Measurements from ENCODE around the gene THUMPD2. TPM values are rescaled to one million over a fixed set of nuclear protein-coding genes. Genes with fewer than 3 reads are reported as not detected.

THUMPD2 gene
- polyA plus RNA-seq (2011; rRNA removed) (4.1 and 7.2 TPM in 2 replicates), polyA minus RNA-seq (2011; rRNA and poly(A)+ RNA removed) (3.6 and 4.2 TPM in 2 replicates)

GRCh38 chr2:39778775-39779340 lies at the start of gene THUMPD2:
Gene THUMPD2, minus strand, starts transcription at chr2:39779258. Its CDS starts 19 bp downstream, at chr2:39779239.
- Histone ChIP-seq H3K4me3 (ENCODE audit: low read depth, low read length) (peak within 1 kb of the TSS; percentile 95), H3K27me3 (ENCODE audit: control insufficient read depth, insufficient read depth, low read length) (no peaks in the 10 kb centered on the region), H3K36me3 (ENCODE audit: control insufficient read depth, insufficient read depth, low read length) (no peaks in the 10 kb centered on the region)
- DNase-seq (ENCODE audit: low read depth) = no peak
- ChIA-PET CTCF (no interaction called here), POLR2A (no interaction called here)
- TF ChIP-seq CTCF (IDR thresholded peaks at IDR 0.05; ENCODE audit: insufficient read depth, low read depth, low read length) = no peak

GRCh38 chr2:39821871-39822270 lies 42.8 kb upstream of the THUMPD2 start:
- peaks cover 3% of the 10 kb centered on the region; the same call in 1 of the 2 replicates for H3K27me3 ChIP-seq (ENCODE audit: control insufficient read depth, insufficient read depth, low read length)
- no peak for DNase-seq (ENCODE audit: low read depth)
- no peak for TF ChIP-seq CTCF (IDR thresholded peaks at IDR 0.05; ENCODE audit: insufficient read depth, low read depth, low read length)
- ChIA-PET POLR2A (no interaction called here), CTCF (no interaction called here)
- no peak overlapping the region for H3K4me3 ChIP-seq (ENCODE audit: low read depth, low read length)
- H3K36me3 ChIP-seq (ENCODE audit: control insufficient read depth, insufficient read depth, low read length) = no peaks in the 10 kb centered on the region

GRCh38 chr2:39816845-39817244 lies 37.8 kb upstream of the THUMPD2 start:
- DNase-seq (ENCODE audit: low read depth) = no peak
- Histone ChIP-seq H3K36me3 (ENCODE audit: control insufficient read depth, insufficient read depth, low read length) (no peaks in the 10 kb centered on the region), H3K27me3 (ENCODE audit: control insufficient read depth, insufficient read depth, low read length) (peaks cover 8% of the 10 kb centered on the region; the same call in 1 of the 2 replicates), H3K4me3 (ENCODE audit: low read depth, low read length) (no peak overlapping the region)
- POLR2A ChIA-PET = no interaction called here
- CTCF ChIA-PET = interaction anchor here (0.6 kb wide), 1 partner anchor 21 kb away, joined by 3 read pairs; no protein-coding TSS in a partner anchor
- no peak for TF ChIP-seq CTCF (IDR thresholded peaks at IDR 0.05; ENCODE audit: insufficient read depth, low read depth, low read length)

- ChIA-PET CTCF (interaction anchor here (0.6 kb wide), 1 partner anchor 22 kb away, joined by 3 read pairs; no protein-coding TSS in a partner anchor), POLR2A (no interaction called here)
- Histone ChIP-seq H3K4me3 (ENCODE audit: low read depth, low read length) (no peak overlapping the region), H3K27me3 (ENCODE audit: control insufficient read depth, insufficient read depth, low read length) (peaks cover 8% of the 10 kb centered on the region; the same call in 1 of the 2 replicates), H3K36me3 (ENCODE audit: control insufficient read depth, insufficient read depth, low read length) (no peaks in the 10 kb centered on the region)
- DNase-seq (ENCODE audit: low read depth) = no peak
- TF ChIP-seq CTCF (IDR thresholded peaks at IDR 0.05; ENCODE audit: insufficient read depth, low read depth, low read length) = no peak
These were observed 37.4 kb upstream of the THUMPD2 start for GRCh38 chr2:39816428-39816827.

GRCh38 chr2:39805936-39806608 lies 27.0 kb upstream of the THUMPD2 start:
- H3K4me3 ChIP-seq (ENCODE audit: low read depth, low read length) = no peak overlapping the region
- no peaks in the 10 kb centered on the region for H3K36me3 ChIP-seq (ENCODE audit: control insufficient read depth, insufficient read depth, low read length)
- H3K27me3 ChIP-seq (ENCODE audit: control insufficient read depth, insufficient read depth, low read length) = no peaks in the 10 kb centered on the region; the same call in 1 of the 2 replicates
- TF ChIP-seq CTCF (IDR thresholded peaks at IDR 0.05; ENCODE audit: insufficient read depth, low read depth, low read length) = no peak
- DNase-seq (ENCODE audit: low read depth) = no peak
- POLR2A ChIA-PET = no interaction called here
- CTCF ChIA-PET = interaction anchor here (0.6 kb wide), 1 partner anchor 139 kb away, joined by 3 read pairs; no protein-coding TSS in a partner anchor

All from BJ (cell line).